BLaER1 (cell line): Measurements from ENCODE around the gene NAT8L.

Experiments
- H3K27ac ChIP-seq: shearing (Covaris generic); formaldehyde crosslinking; 2 replicates; pipeline ENCODE4 v1.8.1; 2022
- H3K27me3 ChIP-seq: shearing (Covaris generic); formaldehyde crosslinking; 2 replicates; pipeline ENCODE4 v1.8.1; 2022
- H3K36me3 ChIP-seq: shearing (Covaris generic); formaldehyde crosslinking; 2 replicates; pipeline ENCODE4 v1.8.1; 2022
- H3K4me1 ChIP-seq: shearing (Covaris generic); formaldehyde crosslinking; 2 replicates; pipeline ENCODE4 v1.8.1; 2022
- H3K4me2 ChIP-seq: shearing (Covaris generic); formaldehyde crosslinking; 2 replicates; pipeline ENCODE4 v1.8.1; 2022
- H3K4me3 ChIP-seq: shearing (Covaris generic); formaldehyde crosslinking; 2 replicates; pipeline ENCODE4 v1.8.1; 2022
- H3K9ac ChIP-seq: shearing (Covaris generic); formaldehyde crosslinking; 2 replicates; pipeline ENCODE4 v1.8.1; 2022
- H3K9me3 ChIP-seq: shearing (Covaris generic); formaldehyde crosslinking; 2 replicates; pipeline ENCODE4 v1.8.1; 2022
- H4K20me1 ChIP-seq: shearing (Covaris generic); formaldehyde crosslinking; 2 replicates; pipeline ENCODE4 v1.8.1; 2022
- Cebpa-rat ChIP-seq: shearing (Covaris generic); IDR thresholded peaks from 2 replicates; pipeline ENCODE4 v1.8.1; 2022

The NAT8L gene

GRCh38 chr4:2103127-2103842 lies 44.2 kb downstream of the NAT8L start:
- no peak for TF ChIP-seq Cebpa-rat
- H3K9me3 ChIP-seq = peaks cover 55% of the 10 kb centered on the region
- 0 out of 2 replicates have a peak, but pooled peaks cover 3% of the 10 kb centered on the region for H3K36me3 ChIP-seq
- H3K9ac ChIP-seq = no peak overlapping the region
- no peaks in the 10 kb centered on the region for H3K27me3 ChIP-seq
- H4K20me1 ChIP-seq = no peaks in the 10 kb centered on the region
- H3K4me1 ChIP-seq = no peaks in the 10 kb centered on the region
- H3K4me3 ChIP-seq = no peak overlapping the region; the same call in 1 of the 2 replicates
- H3K27ac ChIP-seq = no peak overlapping the region
- no peak overlapping the region for H3K4me2 ChIP-seq

DNA sequence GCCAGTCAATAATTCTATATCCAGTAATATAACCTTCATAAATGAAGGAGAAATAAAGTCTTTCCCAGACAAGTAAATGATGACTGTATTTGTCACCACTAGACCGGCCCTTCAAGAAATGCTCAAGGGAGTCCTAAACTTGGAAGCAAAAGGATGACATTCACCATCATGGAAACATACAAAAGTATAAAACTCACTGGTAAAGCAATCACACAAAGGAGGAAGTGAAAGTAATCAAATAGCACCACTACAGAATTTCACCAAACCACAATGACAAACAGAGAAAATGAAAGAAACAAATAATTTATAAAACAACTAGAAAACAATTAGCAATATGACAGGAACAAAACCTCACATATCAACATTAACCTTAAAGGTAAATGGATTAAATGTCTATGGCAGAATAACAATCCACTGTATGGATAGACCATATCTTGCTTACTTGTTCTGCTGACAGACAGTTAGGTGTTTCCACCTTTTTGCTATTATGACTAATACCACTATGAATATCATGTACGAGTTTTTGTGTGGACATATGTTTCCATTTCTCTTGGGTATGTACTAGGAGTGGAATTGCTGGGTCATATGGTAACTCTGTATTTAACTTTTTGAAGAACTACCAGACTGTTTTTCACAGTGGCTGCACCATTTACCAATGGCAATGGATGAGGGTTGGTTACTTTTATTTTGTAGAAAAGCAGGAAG lies 44.9 kb downstream of the NAT8L start:
- H3K9me3 ChIP-seq = peaks cover 51% of the 10 kb centered on the region
- H3K4me3 ChIP-seq = no peak overlapping the region
- TF ChIP-seq Cebpa-rat = no peak
- H3K27me3 ChIP-seq = no peaks in the 10 kb centered on the region
- H3K4me1 ChIP-seq = no peaks in the 10 kb centered on the region
- no peaks in the 10 kb centered on the region for H4K20me1 ChIP-seq
- H3K36me3 ChIP-seq = 0 out of 2 replicates have a peak, but pooled peaks cover 3% of the 10 kb centered on the region
- no peak overlapping the region for H3K4me2 ChIP-seq
- no peak overlapping the region for H3K9ac ChIP-seq
- no peak overlapping the region for H3K27ac ChIP-seq

DNA sequence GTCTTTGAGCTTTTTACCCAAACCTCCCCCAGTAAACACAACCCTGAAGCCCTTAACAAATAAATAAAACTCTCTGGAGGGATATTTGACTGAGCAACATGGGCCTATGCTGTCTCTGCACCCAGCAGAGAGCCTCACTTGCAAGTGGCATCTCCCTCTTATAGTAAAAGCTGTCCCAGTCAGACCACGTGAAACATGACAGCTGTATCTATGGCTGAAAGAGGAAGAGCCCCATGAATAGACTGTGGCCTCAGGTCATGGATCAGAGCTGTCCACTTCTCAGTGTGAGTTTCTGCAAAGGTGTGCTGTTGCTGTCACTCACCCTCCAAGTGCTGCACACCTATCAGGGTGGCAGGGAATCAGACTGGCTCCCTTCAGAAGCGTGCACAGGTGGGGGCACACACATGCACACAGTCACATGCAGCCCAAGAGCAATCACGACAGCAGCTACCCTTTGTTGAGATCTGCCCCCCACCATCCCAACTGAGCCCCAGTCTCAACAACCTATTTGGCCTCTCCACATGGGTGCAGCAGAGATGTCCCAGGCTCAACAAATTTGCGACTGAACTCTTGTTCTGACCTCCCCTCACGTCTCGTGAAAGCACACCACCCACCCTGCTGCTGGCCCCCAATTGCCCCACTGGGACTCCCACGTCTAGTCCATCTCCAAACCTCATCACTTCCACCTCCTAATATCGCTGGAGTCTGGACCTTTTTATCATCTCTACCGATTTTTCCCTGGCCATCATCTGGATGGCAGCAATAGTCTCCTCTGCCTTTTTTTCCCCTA lies 45.6 kb downstream of the NAT8L start:
- no peaks in the 10 kb centered on the region for H4K20me1 ChIP-seq
- H3K9me3 ChIP-seq = peaks cover 51% of the 10 kb centered on the region
- no peak overlapping the region for H3K4me3 ChIP-seq
- no peak overlapping the region for H3K9ac ChIP-seq
- no peak for TF ChIP-seq Cebpa-rat
- H3K36me3 ChIP-seq = 0 out of 2 replicates have a peak, but pooled peaks cover 3% of the 10 kb centered on the region
- H3K27ac ChIP-seq = no peak overlapping the region
- H3K4me1 ChIP-seq = no peaks in the 10 kb centered on the region
- H3K4me2 ChIP-seq = no peak overlapping the region
- no peaks in the 10 kb centered on the region for H3K27me3 ChIP-seq

GRCh38 chr4:2105559-2105958 lies 46.4 kb downstream of the NAT8L start:
- Histone ChIP-seq H3K9ac (no peak overlapping the region), H3K9me3 (peaks cover 46% of the 10 kb centered on the region), H3K4me3 (no peak overlapping the region), H3K27ac (no peak overlapping the region), H3K4me2 (no peak overlapping the region), H3K4me1 (no peaks in the 10 kb centered on the region), H4K20me1 (no peaks in the 10 kb centered on the region), H3K27me3 (no peaks in the 10 kb centered on the region), H3K36me3 (0 out of 2 replicates have a peak, but pooled peaks cover 3% of the 10 kb centered on the region)
- no peak for TF ChIP-seq Cebpa-rat

GRCh38 chr4:2116687-2117400 lies 57.7 kb downstream of the NAT8L start:
- no peak overlapping the region for H3K9ac ChIP-seq
- H3K4me3 ChIP-seq = no peak overlapping the region
- H3K27ac ChIP-seq = no peak overlapping the region
- no peaks in the 10 kb centered on the region for H3K27me3 ChIP-seq
- H3K4me1 ChIP-seq = no peaks in the 10 kb centered on the region
- no peak for TF ChIP-seq Cebpa-rat
- H3K36me3 ChIP-seq = no peaks in the 10 kb centered on the region
- H3K9me3 ChIP-seq = no peaks in the 10 kb centered on the region
- H4K20me1 ChIP-seq = no peaks in the 10 kb centered on the region
- H3K4me2 ChIP-seq = no peak overlapping the region
